Stimulated activated CD8-positive, alpha-beta memory T cell treated with anti-CD3 and anti-CD28 coated beads, Interleukin-7, amount 100 ng/mL, for 1 hour (primary cell): ENCODE measurements around the gene BMERB1.
"Not testable (repeated sequence)": the region's sequence is repeated elsewhere in the genome, so short reads cannot be mapped to it uniquely, and the experiment has no call there.

ENCODE experiments used
- DNase-seq, 2 donors: peaks; one replicate each; pipeline ENCODE4 v3.0.0-alpha.2; 2020; ENCODE audit warnings: low read depth in 2 of 2

The BMERB1 gene

GRCh38 chr16:15461376-15461775 is 27.0 kb downstream of the BMERB1 start:
- no peak for DNase-seq

DNA sequence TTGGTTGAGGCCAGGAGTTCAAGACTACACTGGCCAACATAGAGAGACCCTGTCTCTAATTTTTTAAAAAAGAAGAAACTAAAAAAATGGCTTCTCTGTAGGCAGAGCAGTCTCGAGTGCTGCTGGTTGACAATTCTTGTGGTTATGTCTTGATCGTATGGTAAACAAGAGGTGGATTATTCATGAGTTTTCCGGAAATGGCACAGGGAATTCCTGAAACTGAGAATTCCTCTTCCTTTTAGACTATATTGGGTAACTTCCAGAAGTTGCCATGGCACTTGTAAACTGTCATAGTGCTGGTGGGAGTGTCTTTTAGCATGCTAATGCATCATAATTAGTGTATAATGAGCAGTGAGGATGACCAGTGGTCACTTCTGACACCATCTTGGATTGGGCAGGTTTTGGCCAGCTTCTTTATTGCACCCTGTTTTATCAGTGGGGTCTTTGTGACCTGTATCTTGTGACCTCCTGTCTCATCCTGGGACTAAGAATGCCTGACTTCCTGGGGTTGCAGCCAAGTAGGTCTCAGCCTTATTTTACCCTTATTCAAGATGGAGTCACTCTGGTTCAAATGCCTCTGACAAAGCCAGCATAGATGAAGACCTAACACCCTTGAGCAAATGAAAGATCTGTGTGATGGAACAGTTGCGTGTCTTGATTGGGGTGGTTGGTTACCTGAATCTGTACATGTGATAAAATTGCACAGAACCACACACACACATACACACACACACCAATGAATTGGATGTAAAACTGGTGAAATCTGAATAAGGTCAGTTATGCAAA is 30.2 kb downstream of the BMERB1 start:
- DNase-seq = no peak

DNA sequence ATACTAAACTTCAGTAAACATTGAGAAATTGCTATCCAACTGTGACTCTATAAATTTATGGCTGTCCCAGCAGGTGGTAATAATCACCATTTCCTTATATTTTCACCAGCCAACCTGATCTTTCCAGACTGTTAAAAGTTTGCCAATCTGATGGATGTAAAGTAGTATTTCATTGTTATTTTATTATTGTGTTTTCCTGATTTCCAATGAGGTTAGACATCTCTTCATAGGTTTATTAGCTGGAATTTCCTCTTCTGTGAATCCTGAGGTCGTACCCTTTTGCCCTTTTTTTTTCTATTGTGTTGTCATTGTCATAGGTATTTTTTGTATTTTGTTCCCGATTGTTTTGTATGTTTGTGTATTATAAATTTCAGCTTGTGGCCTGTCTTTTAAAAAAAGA is 31.7 kb downstream of the BMERB1 start:
- DNase-seq = no peak

GRCh38 chr16:15466886-15467781 is 32.7 kb downstream of the BMERB1 start:
- DNase-seq = no peak

DNA sequence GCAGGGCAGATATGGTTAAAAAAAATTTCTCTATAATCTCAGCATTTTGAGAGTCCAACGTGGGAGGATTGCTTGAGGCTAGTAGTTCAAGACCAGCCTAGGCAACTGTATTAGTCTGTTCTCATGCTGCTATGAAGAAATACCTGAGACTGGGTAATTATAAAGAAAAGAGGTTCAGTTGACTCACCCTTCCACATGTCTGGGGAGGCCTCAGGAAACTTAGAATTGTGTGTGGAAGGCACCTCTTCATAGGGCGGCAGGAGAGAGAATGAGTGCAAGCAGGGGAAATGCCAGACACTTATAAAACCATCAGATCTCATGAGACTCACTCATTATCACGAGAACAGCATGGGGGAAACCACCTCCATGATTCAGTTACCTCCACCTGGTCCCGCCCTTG is 42.6 kb downstream of the BMERB1 start:
- not testable (repeated sequence) for DNase-seq

DNA sequence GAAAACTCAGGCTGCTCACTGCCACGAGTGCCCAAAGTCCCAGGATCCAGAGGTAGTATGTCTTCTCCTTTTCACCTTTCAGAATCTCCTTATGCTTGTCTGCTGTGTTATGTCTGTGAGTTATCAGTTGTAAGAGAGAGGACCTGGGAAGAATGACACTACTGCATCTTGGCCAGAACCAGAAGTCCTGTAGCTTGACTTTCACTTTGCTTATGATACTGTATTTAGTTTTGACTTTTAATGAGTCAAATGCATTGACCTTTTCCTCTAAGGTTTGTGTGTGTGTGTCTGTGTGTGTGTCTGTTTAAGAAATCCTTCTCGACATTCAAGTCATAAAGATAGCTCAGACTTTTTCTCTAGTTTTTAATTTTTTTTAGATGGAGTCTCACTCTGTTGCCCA is 43.4 kb downstream of the BMERB1 start:
- DNase-seq = no peak

DNA sequence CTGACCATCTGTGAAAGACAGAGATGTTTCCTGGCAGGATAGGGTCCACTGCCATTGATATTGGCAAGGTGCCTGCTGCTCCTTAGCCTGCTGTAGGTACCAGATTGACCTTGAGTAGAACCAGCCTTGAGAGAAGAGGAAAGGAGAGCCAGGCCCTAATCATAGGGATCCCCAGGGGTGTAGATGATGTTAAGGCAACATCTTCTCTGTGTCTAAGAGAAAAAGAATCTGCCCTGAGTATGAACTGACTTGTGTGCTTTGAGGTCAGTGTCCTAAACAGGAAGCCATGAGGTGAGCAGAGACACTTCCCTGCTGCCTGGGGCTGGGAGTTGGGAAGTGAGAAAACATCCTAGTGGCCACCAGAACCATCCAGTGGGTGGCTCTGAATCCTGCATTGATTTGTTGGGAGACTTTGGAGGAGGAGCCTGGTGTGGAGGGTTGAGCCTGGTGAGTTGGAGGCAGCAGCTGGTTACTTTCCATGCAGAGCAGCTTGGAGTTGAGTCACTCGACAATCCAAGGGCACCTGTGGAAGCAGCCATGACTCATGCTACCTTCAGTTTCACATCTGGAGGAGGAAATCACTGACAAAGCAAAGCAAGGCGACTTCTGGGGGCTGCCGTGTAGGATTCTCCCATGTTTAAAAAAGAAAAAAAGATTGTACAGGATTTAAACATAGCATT is 47.8 kb downstream of the BMERB1 start:
- DNase-seq = no peak

DNA sequence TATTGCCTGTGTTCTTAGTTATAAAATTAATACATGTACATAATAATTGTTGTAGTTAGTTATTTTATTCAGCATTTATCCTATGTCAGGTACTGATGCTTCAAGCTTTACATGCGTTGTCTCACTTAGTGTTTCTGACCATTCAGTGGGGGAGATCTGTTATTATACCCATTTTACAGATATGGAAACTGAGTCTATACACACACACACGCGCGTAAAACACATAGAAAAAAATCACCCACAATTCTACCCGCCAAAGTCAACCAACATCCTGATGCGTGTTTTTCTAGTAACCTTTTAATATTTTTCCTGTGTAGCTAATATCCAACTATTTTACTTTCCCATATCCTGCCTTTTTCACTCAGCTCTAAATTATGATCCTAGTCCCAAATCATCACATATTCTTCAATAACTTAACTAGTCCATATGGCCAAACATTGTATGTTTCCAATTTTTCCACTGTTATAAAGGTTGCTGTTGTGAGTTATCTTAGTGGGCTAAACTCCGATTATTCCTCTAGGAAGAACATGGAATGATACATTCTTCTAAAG is 48.4 kb downstream of the BMERB1 start:
- no peak for DNase-seq

GRCh38 chr16:15483857-15484256 is 49.5 kb downstream of the BMERB1 start:
- no peak for DNase-seq

- DNase-seq = no peak
These were observed 50.3 kb downstream of the BMERB1 start for GRCh38 chr16:15484662-15485061.

GRCh38 chr16:15485175-15485574 is 50.8 kb downstream of the BMERB1 start:
- DNase-seq = no peak

- no peak for DNase-seq
These were observed 52.3 kb downstream of the BMERB1 start for GRCh38 chr16:15486661-15487060.

DNA sequence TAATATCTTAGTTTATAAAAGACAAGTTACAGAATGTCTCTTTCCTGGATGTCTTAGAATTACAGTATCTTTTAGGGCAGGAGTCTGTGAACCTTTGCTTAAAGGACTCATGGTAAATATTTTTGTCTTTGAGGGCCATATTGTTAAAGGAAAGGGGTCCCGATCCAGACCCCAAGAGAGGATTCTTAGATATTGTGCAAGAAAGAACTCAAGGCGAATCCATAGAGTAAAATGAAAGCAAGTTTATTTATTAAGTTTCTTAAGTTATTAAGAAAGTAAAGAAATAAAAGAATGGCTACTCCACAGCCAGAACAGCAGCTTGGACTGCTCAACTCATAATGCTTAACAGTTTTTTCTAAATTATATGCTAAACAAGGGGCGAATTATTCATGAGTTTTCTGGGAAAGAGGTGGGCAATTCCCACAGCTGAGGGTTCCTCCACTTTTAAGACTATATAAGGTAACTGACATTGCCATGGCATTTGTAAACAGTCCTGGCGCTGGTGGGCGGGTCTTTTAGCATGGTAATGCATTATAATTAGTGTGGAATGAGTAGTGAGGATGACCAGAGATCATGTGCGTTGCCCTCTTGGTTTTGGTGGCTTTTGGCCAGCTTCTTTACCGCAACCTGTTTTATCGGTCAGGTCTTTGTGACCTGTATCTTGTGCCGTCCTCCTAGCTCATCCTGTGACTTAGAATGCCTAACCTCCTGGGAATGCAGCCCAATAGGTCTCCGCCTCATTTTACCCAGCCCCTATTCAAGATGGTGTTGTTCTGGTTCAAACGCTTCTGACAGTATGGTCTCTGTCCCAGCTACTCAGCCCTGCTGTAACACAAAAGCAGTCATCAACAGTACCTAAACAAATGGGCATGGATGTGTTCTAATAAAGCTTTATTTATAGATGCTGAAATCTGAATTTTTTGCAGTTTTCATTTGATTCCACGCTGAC is 53.2 kb downstream of the BMERB1 start:
- no peak for DNase-seq

- DNase-seq = no peak
These were observed 54.6 kb downstream of the BMERB1 start for GRCh38 chr16:15489016-15489415.

DNA sequence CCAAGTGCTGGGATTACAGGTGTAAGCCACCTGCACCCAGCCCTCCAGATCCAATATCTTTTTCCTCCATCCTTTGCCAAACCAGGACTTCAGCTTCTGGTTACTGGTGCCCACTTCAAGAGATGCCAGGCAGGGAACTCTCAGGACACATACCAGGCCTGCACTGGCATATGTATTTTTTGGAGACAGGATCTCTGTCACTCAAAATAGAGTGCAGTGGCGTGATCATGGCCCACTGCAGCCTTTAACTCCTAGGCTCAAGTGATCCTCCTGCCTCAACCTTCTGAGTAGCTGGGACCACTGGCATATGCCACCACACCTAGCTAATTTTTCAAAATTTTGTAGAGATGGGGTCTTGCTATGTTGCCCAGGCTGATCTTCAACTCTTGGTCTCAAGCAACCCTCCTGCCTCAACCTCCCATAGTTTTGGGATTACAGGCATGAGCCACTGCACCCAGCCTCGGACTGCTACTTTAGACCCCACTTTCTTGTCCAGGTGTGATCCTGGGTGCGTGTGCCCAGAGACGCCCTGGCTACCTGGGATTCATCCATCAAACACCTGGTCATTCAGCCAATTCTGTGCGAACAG is 55.8 kb downstream of the BMERB1 start:
- DNase-seq = no peak

DNA sequence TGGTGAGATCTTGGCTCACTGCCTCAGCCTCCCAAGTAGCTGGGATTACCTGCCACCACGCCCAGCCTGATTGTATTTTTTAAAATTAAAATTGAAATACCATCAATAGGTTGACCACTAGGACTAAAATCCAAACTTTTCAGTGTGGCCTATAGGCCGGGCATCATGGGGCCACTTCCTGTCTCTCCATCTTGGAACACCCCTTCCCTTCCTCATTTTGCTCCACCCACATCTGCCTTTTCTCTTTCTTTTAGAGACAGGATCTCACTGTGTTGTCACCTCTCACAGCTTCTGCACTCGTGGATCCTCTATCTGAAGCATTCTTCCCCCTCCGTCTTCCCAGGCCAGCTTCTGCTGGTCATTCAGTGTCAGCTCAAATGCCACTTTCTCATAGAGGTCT is 57.0 kb downstream of the BMERB1 start:
- no peak for DNase-seq

GRCh38 chr16:15492091-15492740 is 57.8 kb downstream of the BMERB1 start:
- DNase-seq = no peak

GRCh38 chr16:15493466-15494180 is 59.2 kb downstream of the BMERB1 start:
- DNase-seq = no peak

DNA sequence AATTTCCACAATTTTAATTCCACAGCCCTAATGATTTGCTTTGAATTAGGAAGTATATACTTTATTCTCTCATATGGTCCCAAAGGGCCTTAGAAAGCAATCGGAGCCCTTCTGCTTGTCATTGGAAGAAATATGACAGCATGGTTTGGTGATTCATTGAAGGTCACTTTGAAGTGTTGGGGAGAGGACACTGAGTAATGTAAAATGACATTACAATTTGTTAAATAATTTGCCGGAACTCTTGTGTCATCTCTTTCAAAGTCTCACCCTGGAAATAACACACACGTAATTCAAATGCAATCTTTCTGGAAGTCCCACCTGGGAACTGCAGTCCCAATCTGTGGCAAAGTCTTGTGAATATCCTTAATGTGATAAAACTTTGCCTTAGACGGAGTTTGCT is 59.8 kb downstream of the BMERB1 start:
- DNase-seq = no peak
